B cell (primary cell): Measurements from ENCODE around the gene ATAD3B.
"Not testable (repeated sequence)": the region's sequence is repeated elsewhere in the genome, so short reads cannot be mapped to it uniquely, and the experiment has no call there.

Source experiments
- CTCF ChIP-seq: fragments of 200-600 bp; IDR thresholded peaks from one replicate; pipeline ENCODE4 v1.8.0; 2022; ENCODE audit warnings: antibody characterized with exemption, mild to moderate bottlenecking
- EZH2 ChIP-seq: IDR thresholded peaks from 2 replicates; pipeline ENCODE4 v1.6.1; 2012; ENCODE audit warnings: borderline replicate concordance, low read depth, mild to moderate bottlenecking, moderate library complexity, low read length; ENCODE audit not compliant: insufficient read depth, poor library complexity, severe bottlenecking

- not testable (repeated sequence) for TF ChIP-seq CTCF, EZH2
These were observed 51.0 kb downstream of the ATAD3B start for GRCh38 chr1:1522536-1522935.
